T-helper 2 cell (primary cell): ENCODE results near the gene SLC48A1.

Experiments used
- DNase-seq, 5 experiments: peaks; one replicate each; pipeline versions ENCODE4 v3.0.0 to v3.0.0-alpha.2; 2012 to 2022

The SLC48A1 gene

GRCh38 chr12:47828976-47829482, 56.0 kb downstream of the SLC48A1 start:
- DNase-seq: no peak

- DNase-seq: no peak
Measured at GRCh38 chr12:47829584-47829983, 56.5 kb downstream of the SLC48A1 start.
